NCI-H2196 treated with DMSO at 0.1 percent for 48 hours (cell line): Measurements from ENCODE around the gene DIP2B.
A peak's percentile ranks its signal among the peaks of the same experiment; 100 is the strongest.

Experiments used
- DNase-seq: peaks from one replicate; lab custom pipeline; 2025; ENCODE audit not compliant: unreplicated experiment; lab: John Stamatoyannopoulos, UW

DIP2B gene

GRCh38 chr12:50725011-50725942 is 220.5 kb downstream of the DIP2B start:
- peak; percentile 80 for DNase-seq

GRCh38 chr12:50727466-50727865 is 222.7 kb downstream of the DIP2B start:
- no peak for DNase-seq

DNA sequence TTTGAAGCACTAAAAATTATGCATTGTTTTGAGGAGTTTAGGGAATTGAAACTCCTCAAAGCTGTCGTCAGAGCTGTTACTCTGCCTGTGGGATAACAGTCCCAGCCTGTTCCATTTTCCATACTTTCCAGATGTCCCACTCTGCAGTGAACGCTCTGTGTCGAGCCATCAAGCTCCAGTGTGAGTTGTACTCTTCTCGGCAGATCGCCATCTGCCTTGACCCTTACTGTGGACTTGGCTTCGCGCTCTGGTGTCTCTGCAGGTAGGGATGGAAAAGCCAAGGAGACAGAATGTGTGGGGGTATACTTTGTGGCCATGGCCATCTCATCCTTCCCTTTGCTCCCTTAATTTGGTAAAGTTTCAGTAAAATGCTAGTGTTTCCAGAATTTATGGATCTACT is 223.6 kb downstream of the DIP2B start:
- DNase-seq: no peak

DNA sequence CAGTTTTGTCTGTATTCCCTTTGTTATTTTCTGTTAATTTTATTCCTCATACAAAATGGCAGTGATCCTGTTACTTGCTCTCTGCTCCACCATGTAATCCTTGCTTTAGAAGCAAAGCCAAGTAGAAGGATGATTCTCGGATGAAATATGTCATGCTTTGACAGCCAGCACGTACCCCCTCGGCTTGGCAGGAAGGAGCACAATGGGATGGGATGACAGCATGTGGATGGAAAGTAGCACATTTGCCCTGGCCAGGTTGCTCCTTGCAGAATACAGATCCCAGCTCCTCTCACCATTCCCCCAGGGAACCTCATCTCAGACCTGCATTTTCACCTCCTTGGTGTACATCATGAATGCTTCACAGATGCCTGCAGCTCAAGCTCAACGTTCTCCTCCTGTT is 224.1 kb downstream of the DIP2B start:
- DNase-seq: no peak

- DNase-seq: no peak
These were observed 227.8 kb downstream of the DIP2B start for GRCh38 chr12:50732591-50732990.

DNA sequence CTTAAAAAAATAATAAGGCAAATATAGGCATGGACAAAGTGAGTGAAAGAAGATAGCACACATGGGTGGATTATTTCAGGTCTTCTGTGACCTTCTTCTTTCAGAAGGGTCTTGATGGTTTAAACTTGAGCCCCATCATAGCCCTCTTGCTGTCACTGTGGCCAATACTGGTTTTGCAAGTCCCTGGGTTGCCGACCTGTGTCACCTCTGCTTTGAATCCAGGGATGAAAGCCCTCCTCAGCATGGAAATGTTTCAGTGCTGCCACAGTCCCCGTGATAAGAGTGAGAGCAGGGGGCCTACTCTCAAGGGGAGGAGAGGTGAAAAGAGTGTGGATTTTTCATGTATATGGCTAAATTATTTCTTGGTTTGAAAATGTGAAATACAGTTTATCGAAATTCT is 228.9 kb downstream of the DIP2B start:
- no peak for DNase-seq

GRCh38 chr12:50734409-50735263 is 229.9 kb downstream of the DIP2B start:
- DNase-seq: peak; percentile 30

DNA sequence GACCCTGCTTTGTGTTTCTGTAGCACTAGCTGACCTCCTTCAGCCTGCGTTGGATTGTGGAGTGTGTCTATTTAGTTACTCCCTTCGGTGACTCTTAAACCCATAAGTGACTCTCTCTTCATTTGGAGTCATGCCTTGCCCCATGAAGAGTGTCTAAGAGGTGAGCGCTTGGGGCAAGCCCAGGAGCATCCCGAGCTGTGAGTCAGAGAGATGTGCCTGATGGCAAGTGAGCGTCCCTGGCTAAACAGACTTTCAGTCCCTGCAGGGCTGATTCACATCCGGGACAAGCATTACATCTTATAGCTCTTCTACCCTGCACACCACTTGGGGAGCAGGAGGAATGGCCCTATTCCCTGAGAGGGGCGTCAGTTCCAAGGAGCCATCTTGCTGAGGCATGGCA is 234.8 kb downstream of the DIP2B start:
- DNase-seq: no peak

GRCh38 chr12:50740307-50740706 is 235.5 kb downstream of the DIP2B start:
- DNase-seq: no peak

GRCh38 chr12:50742776-50743175 is 238.0 kb downstream of the DIP2B start:
- DNase-seq: no peak

- no peak for DNase-seq
These were observed 241.1 kb downstream of the DIP2B start for GRCh38 chr12:50745861-50746260.

GRCh38 chr12:50746431-50746830 is 241.6 kb downstream of the DIP2B start:
- no peak for DNase-seq

DNA sequence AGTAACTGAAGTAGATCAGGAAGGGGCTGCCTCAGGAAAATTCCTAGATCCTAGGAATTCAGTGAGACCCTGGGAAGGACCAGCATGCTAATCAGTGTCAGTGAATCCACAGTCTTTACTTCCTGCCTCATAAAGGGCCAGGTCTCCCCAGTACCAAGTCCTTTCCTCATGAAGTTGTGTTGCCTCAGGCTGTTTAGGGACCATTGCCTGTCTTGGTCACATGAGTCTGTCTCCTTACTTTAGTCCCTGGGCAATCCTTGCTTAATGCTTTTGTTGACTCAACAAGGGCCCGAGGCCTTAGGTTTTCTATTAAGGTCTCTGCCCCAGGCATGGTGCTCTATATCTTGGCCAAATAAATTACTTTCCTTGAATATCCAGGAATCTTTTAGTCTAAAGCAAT is 243.0 kb downstream of the DIP2B start:
- DNase-seq: no peak

GRCh38 chr12:50749459-50749882 is 244.7 kb downstream of the DIP2B start:
- DNase-seq: no peak

DNA sequence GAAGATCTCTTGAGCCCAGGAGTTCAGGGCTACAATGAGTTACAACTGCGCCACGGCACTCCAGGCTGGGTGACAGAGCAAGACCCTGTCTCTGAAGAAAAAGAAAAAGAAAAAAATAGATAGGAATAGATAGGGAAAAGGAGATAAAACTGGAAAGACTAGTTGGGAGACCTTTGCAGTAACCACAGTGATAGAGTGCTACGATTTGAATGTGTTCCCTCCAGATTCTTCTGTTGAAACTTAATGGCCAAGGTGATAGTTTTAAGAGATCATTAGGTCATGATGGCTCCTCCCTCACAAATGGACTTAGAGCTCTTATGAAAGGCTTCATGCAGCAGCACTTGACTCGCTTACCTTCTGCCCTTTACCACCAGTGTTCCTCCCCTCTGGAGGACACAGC is 245.6 kb downstream of the DIP2B start:
- no peak for DNase-seq

- no peak for DNase-seq
These were observed 247.3 kb downstream of the DIP2B start for GRCh38 chr12:50751948-50752721.

DNA sequence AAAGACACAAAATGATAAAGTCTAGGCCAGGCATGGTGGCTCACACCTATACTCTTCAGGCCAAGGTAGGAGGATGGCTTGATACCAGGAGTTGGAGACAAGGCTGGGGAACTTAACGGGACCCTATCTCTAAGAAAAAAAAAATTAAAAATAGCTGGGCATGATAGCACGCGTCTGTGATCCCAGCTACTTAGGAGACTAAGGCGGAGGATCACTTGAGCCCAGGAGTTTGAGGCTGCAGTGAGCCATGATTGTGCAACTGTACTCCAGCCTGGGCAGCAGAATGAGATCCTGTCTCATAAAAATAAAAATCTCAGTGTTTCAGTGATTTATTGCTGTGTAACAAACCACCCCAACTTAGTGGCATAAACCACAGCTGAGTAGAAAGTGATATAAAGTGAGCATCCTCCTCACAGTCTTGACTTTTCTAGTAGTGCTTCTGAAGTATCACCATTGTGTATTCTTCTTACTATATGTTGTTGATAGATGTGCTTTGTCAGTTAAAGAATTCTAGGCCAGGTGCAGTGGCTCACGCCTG is 248.5 kb downstream of the DIP2B start:
- DNase-seq: no peak

DNA sequence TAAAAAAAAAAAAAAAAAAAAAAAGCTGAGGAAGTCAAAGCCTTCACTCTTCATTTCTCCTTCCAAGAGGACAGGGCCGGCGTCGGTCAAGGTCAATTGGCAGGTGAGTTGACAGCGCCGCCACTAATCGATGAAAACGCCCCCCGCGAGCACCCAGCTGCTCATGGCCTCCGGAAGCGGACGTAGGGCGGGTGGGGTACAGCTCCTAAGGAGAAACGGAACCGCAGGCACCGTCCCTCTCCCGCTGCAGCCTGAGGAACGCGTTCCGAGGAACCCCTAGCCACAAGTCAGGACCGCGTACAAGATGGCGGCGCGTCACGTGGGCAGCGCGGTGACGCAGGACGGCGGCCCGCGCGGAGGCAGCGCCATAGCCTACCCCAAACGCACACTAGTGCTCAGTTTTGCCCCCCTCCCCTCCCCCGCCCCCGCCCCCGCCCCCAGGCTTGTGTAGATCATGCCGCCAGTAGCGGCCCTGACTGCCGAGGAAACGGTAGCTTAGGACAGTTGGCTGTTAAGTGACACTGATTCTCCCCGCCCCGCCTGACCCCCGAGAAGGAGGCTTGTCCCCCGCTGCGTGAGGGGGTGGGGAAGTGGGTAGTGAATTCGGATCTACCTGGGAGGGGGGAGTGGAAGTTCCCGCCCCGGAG is 259.0 kb downstream of the DIP2B start, which contains the start of gene ATF1:
ATF1 (plus strand) TSS at position 463 of the 647 bp plus-strand sequence. CDS start 16,045 bp downstream, outside the sequence.
- peak; percentile 80 for DNase-seq

- no peak for DNase-seq
These were observed 259.7 kb downstream of the DIP2B start for GRCh38 chr12:50764286-50765094.
